Activated CD4-positive, alpha-beta memory T cell treated with anti-CD3 and anti-CD28 coated beads, Interleukin-2, amount 10 ng/mL, durations not matched to agents 7 days and 5 days (primary cell): ENCODE measurements around the gene GSDME. TPM values are rescaled to one million over a fixed set of nuclear protein-coding genes. Genes with fewer than 3 reads are reported as not detected.
"Not testable (repeated sequence)": the region's sequence is repeated elsewhere in the genome, so short reads cannot be mapped to it uniquely, and the experiment has no call there.

ENCODE experiments used
- CTCF ChIA-PET: fragments of 350-600 bp; sonication (Branson Sonifier 250); formaldehyde crosslinking; loops from one replicate; lab custom pipeline; 2021; ENCODE audit warnings: antibody characterized with exemption, inconsistent platforms; lab: Charles Lee
- POLR2A ChIA-PET: fragments of 350-600 bp; sonication (Branson Sonifier 250); formaldehyde crosslinking; loops from one replicate; lab custom pipeline; 2021; ENCODE audit warnings: antibody characterized with exemption; lab: Charles Lee
- DNase-seq: peaks from one replicate; pipeline ENCODE4 v3.0.0-alpha.2; 2020
- H3K27ac Mint-ChIP-seq: one replicate; pipeline ENCODE4 v1.8.0; 2021; ENCODE audit warnings: mild to moderate bottlenecking, mixed read lengths
- H3K27me3 Mint-ChIP-seq: one replicate; pipeline ENCODE4 v1.8.0; 2021; ENCODE audit warnings: mixed read lengths
- H3K36me3 Mint-ChIP-seq: one replicate; pipeline ENCODE4 v1.8.0; 2021; ENCODE audit warnings: low read depth, mixed read lengths
- H3K4me1 Mint-ChIP-seq: one replicate; pipeline ENCODE4 v1.8.0; 2021; ENCODE audit warnings: mixed read lengths
- H3K4me3 Mint-ChIP-seq: one replicate; pipeline ENCODE4 v1.8.0; 2021; ENCODE audit warnings: mild to moderate bottlenecking, mixed read lengths
- H3K9me3 Mint-ChIP-seq: one replicate; pipeline ENCODE4 v1.8.0; 2021; ENCODE audit warnings: mixed read lengths
- total RNA-seq, 2 experiments: library from RNA; stranded (reverse); gene quantifications; one replicate each; pipeline ENCODE4 v1.2.3, GENCODE V29; 2021

GSDME gene
- total RNA-seq, 2 experiments from 2014 or later, result 1.7 to 1.8 TPM

GRCh38 chr7:24750441-24751055, 6.7 kb downstream of the GSDME start:
- no peaks in the 10 kb centered on the region for H3K36me3 Mint-ChIP-seq
- H3K27ac Mint-ChIP-seq, result no peak overlapping the region
- POLR2A ChIA-PET, result no interaction called here
- CTCF ChIA-PET, result interaction anchor here (0.7 to 1.2 kb wide), 2 partner anchors 61 to 344 kb away, joined by 3 read pairs; no protein-coding TSS in a partner anchor
- peaks cover 26% of the 10 kb centered on the region for H3K27me3 Mint-ChIP-seq
- H3K9me3 Mint-ChIP-seq, result no peaks in the 10 kb centered on the region
- H3K4me1 Mint-ChIP-seq, result peaks cover 8% of the 10 kb centered on the region
- H3K4me3 Mint-ChIP-seq, result no peak overlapping the region
- no peak for DNase-seq

- ChIA-PET POLR2A (no interaction called here), CTCF (interaction anchor here (1.0 to 1.1 kb wide), 2 partner anchors 64 to 345 kb away, joined by 3 to 5 read pairs; no protein-coding TSS in a partner anchor)
- no peaks in the 10 kb centered on the region for H3K4me1 Mint-ChIP-seq
- peaks cover 25% of the 10 kb centered on the region for H3K27me3 Mint-ChIP-seq
- no peak overlapping the region for H3K4me3 Mint-ChIP-seq
- H3K9me3 Mint-ChIP-seq, result no peaks in the 10 kb centered on the region
- no peaks in the 10 kb centered on the region for H3K36me3 Mint-ChIP-seq
- DNase-seq, result no peak
- no peak overlapping the region for H3K27ac Mint-ChIP-seq
These were observed 8.7 kb downstream of the GSDME start for GRCh38 chr7:24748521-24748920.

GRCh38 chr7:24745355-24745754, 11.9 kb downstream of the GSDME start:
- H3K4me3 Mint-ChIP-seq, result no peak overlapping the region
- POLR2A ChIA-PET, result no interaction called here
- CTCF ChIA-PET, result no interaction called here
- no peaks in the 10 kb centered on the region for H3K9me3 Mint-ChIP-seq
- no peak for DNase-seq
- no peaks in the 10 kb centered on the region for H3K4me1 Mint-ChIP-seq
- no peak overlapping the region for H3K27ac Mint-ChIP-seq
- H3K36me3 Mint-ChIP-seq, result no peaks in the 10 kb centered on the region
- peaks cover 16% of the 10 kb centered on the region for H3K27me3 Mint-ChIP-seq

GRCh38 chr7:24743471-24743870, 13.8 kb downstream of the GSDME start:
- no peak overlapping the region for H3K4me3 Mint-ChIP-seq
- no peak for DNase-seq
- H3K9me3 Mint-ChIP-seq, result peaks cover 6% of the 10 kb centered on the region
- peaks cover 23% of the 10 kb centered on the region for H3K27me3 Mint-ChIP-seq
- H3K4me1 Mint-ChIP-seq, result no peaks in the 10 kb centered on the region
- CTCF ChIA-PET, result no interaction called here
- no peak overlapping the region for H3K27ac Mint-ChIP-seq
- H3K36me3 Mint-ChIP-seq, result peaks cover 5% of the 10 kb centered on the region
- POLR2A ChIA-PET, result no interaction called here

GRCh38 chr7:24742506-24743162, 14.6 kb downstream of the GSDME start:
- POLR2A ChIA-PET, result no interaction called here
- Mint-ChIP-seq H3K4me3 (no peak overlapping the region), H3K27ac (no peak overlapping the region), H3K36me3 (peaks cover 5% of the 10 kb centered on the region), H3K27me3 (peaks cover 31% of the 10 kb centered on the region), H3K4me1 (no peaks in the 10 kb centered on the region), H3K9me3 (peaks cover 9% of the 10 kb centered on the region)
- CTCF ChIA-PET, result no interaction called here
- DNase-seq, result no peak

GRCh38 chr7:24741679-24742505, 15.4 kb downstream of the GSDME start:
- ChIA-PET CTCF (no interaction called here), POLR2A (no interaction called here)
- Mint-ChIP-seq H3K9me3 (peaks cover 9% of the 10 kb centered on the region), H3K27me3 (peaks cover 38% of the 10 kb centered on the region), H3K4me3 (no peak overlapping the region), H3K4me1 (no peaks in the 10 kb centered on the region), H3K36me3 (peaks cover 5% of the 10 kb centered on the region), H3K27ac (no peak overlapping the region)
- DNase-seq, result no peak

GRCh38 chr7:24740871-24741270, 16.4 kb downstream of the GSDME start:
- no peaks in the 10 kb centered on the region for H3K4me1 Mint-ChIP-seq
- peaks cover 5% of the 10 kb centered on the region for H3K36me3 Mint-ChIP-seq
- POLR2A ChIA-PET, result no interaction called here
- H3K4me3 Mint-ChIP-seq, result no peak overlapping the region
- DNase-seq, result no peak
- CTCF ChIA-PET, result no interaction called here
- peaks cover 11% of the 10 kb centered on the region for H3K9me3 Mint-ChIP-seq
- no peak overlapping the region for H3K27ac Mint-ChIP-seq
- peaks cover 44% of the 10 kb centered on the region for H3K27me3 Mint-ChIP-seq

- CTCF ChIA-PET, result no interaction called here
- H3K36me3 Mint-ChIP-seq, result peaks cover 5% of the 10 kb centered on the region
- peaks cover 48% of the 10 kb centered on the region for H3K27me3 Mint-ChIP-seq
- no peak overlapping the region for H3K4me3 Mint-ChIP-seq
- no peak overlapping the region for H3K27ac Mint-ChIP-seq
- DNase-seq, result no peak
- POLR2A ChIA-PET, result no interaction called here
- H3K9me3 Mint-ChIP-seq, result peaks cover 11% of the 10 kb centered on the region
- no peaks in the 10 kb centered on the region for H3K4me1 Mint-ChIP-seq
These were observed 18.0 kb downstream of the GSDME start for GRCh38 chr7:24739306-24739705.

GRCh38 chr7:24738577-24738976, 18.7 kb downstream of the GSDME start:
- no peak overlapping the region for H3K4me3 Mint-ChIP-seq
- H3K4me1 Mint-ChIP-seq, result no peaks in the 10 kb centered on the region
- POLR2A ChIA-PET, result no interaction called here
- peaks cover 5% of the 10 kb centered on the region for H3K36me3 Mint-ChIP-seq
- CTCF ChIA-PET, result no interaction called here
- H3K9me3 Mint-ChIP-seq, result peaks cover 11% of the 10 kb centered on the region
- peaks cover 47% of the 10 kb centered on the region for H3K27me3 Mint-ChIP-seq
- DNase-seq, result no peak
- H3K27ac Mint-ChIP-seq, result no peak overlapping the region

GRCh38 chr7:24737281-24737680, 20.0 kb downstream of the GSDME start:
- no peak overlapping the region for H3K27ac Mint-ChIP-seq
- POLR2A ChIA-PET, result no interaction called here
- no peak overlapping the region for H3K4me3 Mint-ChIP-seq
- CTCF ChIA-PET, result no interaction called here
- DNase-seq, result no peak
- peaks cover 46% of the 10 kb centered on the region for H3K27me3 Mint-ChIP-seq
- peaks cover 1% of the 10 kb centered on the region for H3K4me1 Mint-ChIP-seq
- peaks cover 5% of the 10 kb centered on the region for H3K36me3 Mint-ChIP-seq
- H3K9me3 Mint-ChIP-seq, result peaks cover 11% of the 10 kb centered on the region

GRCh38 chr7:24735594-24735993, 21.7 kb downstream of the GSDME start:
- POLR2A ChIA-PET, H3K4me3 Mint-ChIP-seq, CTCF ChIA-PET, H3K36me3 Mint-ChIP-seq, DNase-seq, H3K27ac Mint-ChIP-seq, H3K4me1 Mint-ChIP-seq: not testable (repeated sequence)
- H3K9me3 Mint-ChIP-seq, result peaks cover 11% of the 10 kb centered on the region
- H3K27me3 Mint-ChIP-seq, result peaks cover 42% of the 10 kb centered on the region

- no peak for DNase-seq
- ChIA-PET CTCF (no interaction called here), POLR2A (no interaction called here)
These were observed 23.0 kb downstream of the GSDME start for GRCh38 chr7:24734306-24734705.

GRCh38 chr7:24733414-24734060, 23.7 kb downstream of the GSDME start:
- Mint-ChIP-seq H3K4me3 (no peak overlapping the region), H3K36me3 (peaks cover under 1% of the 10 kb centered on the region), H3K27ac (no peak overlapping the region), H3K4me1 (peaks cover 9% of the 10 kb centered on the region), H3K9me3 (peaks cover 5% of the 10 kb centered on the region), H3K27me3 (peaks cover 41% of the 10 kb centered on the region)
- ChIA-PET POLR2A (no interaction called here), CTCF (no interaction called here)
- DNase-seq, result no peak

More at GRCh38 chr7:24734306-24734705, 23.0 kb downstream of the GSDME start:
- Mint-ChIP-seq H3K27me3 (peaks cover 45% of the 10 kb centered on the region), H3K36me3 (peaks cover 5% of the 10 kb centered on the region), H3K9me3 (peaks cover 11% of the 10 kb centered on the region), H3K27ac (no peak overlapping the region), H3K4me1 (peaks cover 3% of the 10 kb centered on the region), H3K4me3 (no peak overlapping the region)
